ENCODE results near the gene NDUFA7. TPM values are rescaled to one million over a fixed set of nuclear protein-coding genes. Genes with fewer than 3 reads are reported as not detected.

Gene NDUFA7
- total and polyA plus RNA-seq, 2 of the 13 experiments (the other 11 are each of a cell fraction or from before 2014, with no cell fraction given): 64.5 to 71.5 TPM

- TF ChIP-seq ZNF609 (CRISPR knock-in tag; IDR thresholded peaks at IDR 0.05; ENCODE audit: borderline replicate concordance) (peak; percentile 94), ZNF678 (CRISPR knock-in tag; IDR thresholded peaks at IDR 0.05) (no peak), SP4 (CRISPR knock-in tag; IDR thresholded peaks at IDR 0.05) (no peak), KAT2B (IDR thresholded peaks at IDR 0.05; ENCODE audit: borderline replicate concordance, low read depth, low read length) (no peak), ZNF20 (CRISPR knock-in tag; IDR thresholded peaks at IDR 0.05) (no peak), SIN3B (IDR thresholded peaks at IDR 0.05; ENCODE audit: low read length) (no peak), PBX2 (CRISPR knock-in tag; IDR thresholded peaks at IDR 0.05) (peak; percentile 51; the same call in 1 of the 2 replicates), HNRNPUL1 (IDR thresholded peaks at IDR 0.05; ENCODE audit: low read depth, low read length) (no peak), SOX5 (CRISPR knock-in tag; IDR thresholded peaks at IDR 0.05; ENCODE audit: borderline replicate concordance) (peak; percentile 100), FOSL2 (CRISPR knock-in tag; IDR thresholded peaks at IDR 0.05) (peak; percentile 72), ZNF24 (IDR thresholded peaks at IDR 0.05) (peak; percentile 81), FIP1L1 (IDR thresholded peaks at IDR 0.05; ENCODE audit: borderline replicate concordance, insufficient read depth, low read depth, low read length) (no peak), ZFP37 (CRISPR knock-in tag; IDR thresholded peaks at IDR 0.05; ENCODE audit: borderline replicate concordance) (0 out of 2 replicates have a peak, but pooled peaks have one; percentile 33), AKNA (CRISPR knock-in tag; IDR thresholded peaks at IDR 0.05; ENCODE audit: borderline replicate concordance) (no peak), AKAP8 (CRISPR knock-in tag; IDR thresholded peaks at IDR 0.05) (peak; percentile 48; the same call in 1 of the 2 replicates), KLF11 (CRISPR knock-in tag; IDR thresholded peaks at IDR 0.05) (no peak), HBP1 (CRISPR knock-in tag; IDR thresholded peaks at IDR 0.05; ENCODE audit: low read depth) (peak; percentile 57; the same call in 1 of the 2 replicates), ZNF83 (CRISPR knock-in tag; IDR thresholded peaks at IDR 0.05; ENCODE audit: borderline replicate concordance) (peak; percentile 35; the same call in 1 of the 2 replicates), ZNF143 (CRISPR knock-in tag; IDR thresholded peaks at IDR 0.05) (no peak)
These were observed 35.9 kb upstream of the NDUFA7 start (continued) for GRCh38 chr19:8357007-8357521.

All from HepG2 (cell line).